Measurements from ENCODE around the gene GMDS. TPM values are rescaled to one million over a fixed set of nuclear protein-coding genes. Genes with fewer than 3 reads are reported as not detected.

GMDS gene
- total RNA-seq, 2 donors from 2014 or later = 25.4 to 29.5 TPM

GRCh38 chr6:1940381-1940780, 305.0 kb downstream of the GMDS start:
- no peaks in the 10 kb centered on the region for H3K9me3 ChIP-seq (ENCODE audit: control insufficient read depth, low read length)
- no peak overlapping the region for H3K4me3 ChIP-seq (ENCODE audit: low read length)
- no peak overlapping the region for H3K27ac ChIP-seq (ENCODE audit: low read depth, low read length)
- H3K9ac ChIP-seq (ENCODE audit: extremely low read depth, low read length, poor library complexity, severe bottlenecking) = no peak overlapping the region
- H3K36me3 Mint-ChIP-seq (ENCODE audit: low read depth) = no peaks in the 10 kb centered on the region
- no peaks in the 10 kb centered on the region for H3K9me3 Mint-ChIP-seq
- H3K27ac Mint-ChIP-seq = no peak overlapping the region
- WGBS, 2 experiments (ENCODE audit: insufficient coverage in 1 of 2, insufficient read length in 1 of 2) = 90% methylated on average over 2 of the region's 2 CpGs; no CpG with 5 or more reads in 1 of the 2 experiments
- H3K27me3 ChIP-seq (ENCODE audit: control insufficient read depth, insufficient read depth, low read length, poor library complexity, severe bottlenecking) = no peaks in the 10 kb centered on the region
- peaks cover 3% of the 10 kb centered on the region for H3K4me1 Mint-ChIP-seq
- H3K4me1 ChIP-seq (ENCODE audit: control insufficient read depth, insufficient read depth, low read length) = no peaks in the 10 kb centered on the region
- no peak overlapping the region for H3K4me3 Mint-ChIP-seq
- TF ChIP-seq CTCF (conservative IDR thresholded peaks at IDR 0.05) = no peak
- no peaks in the 10 kb centered on the region for H3K27me3 Mint-ChIP-seq (ENCODE audit: insufficient read depth)
- no peaks in the 10 kb centered on the region for H3K36me3 ChIP-seq (ENCODE audit: control insufficient read depth, insufficient read depth, low read length)
- no peak for DNase-seq

- Mint-ChIP-seq H3K36me3 (ENCODE audit: low read depth) (no peaks in the 10 kb centered on the region), H3K4me3 (no peak overlapping the region), H3K4me1 (no peaks in the 10 kb centered on the region), H3K27ac (no peak overlapping the region), H3K9me3 (no peaks in the 10 kb centered on the region), H3K27me3 (ENCODE audit: insufficient read depth) (no peaks in the 10 kb centered on the region)
- no peak overlapping the region for H3K27ac ChIP-seq (ENCODE audit: low read depth, low read length)
- no peak overlapping the region for H3K4me3 ChIP-seq (ENCODE audit: low read length)
- H3K9me3 ChIP-seq (ENCODE audit: control insufficient read depth, low read length) = no peaks in the 10 kb centered on the region
- no peaks in the 10 kb centered on the region for H3K4me1 ChIP-seq (ENCODE audit: control insufficient read depth, insufficient read depth, low read length)
- DNase-seq = no peak
- no peaks in the 10 kb centered on the region for H3K36me3 ChIP-seq (ENCODE audit: control insufficient read depth, insufficient read depth, low read length)
- H3K9ac ChIP-seq (ENCODE audit: extremely low read depth, low read length, poor library complexity, severe bottlenecking) = no peak overlapping the region
- 94% methylated on average over 4 of the region's 4 CpGs; no CpG with 5 or more reads in 1 of the 2 experiments for WGBS, 2 experiments (ENCODE audit: insufficient coverage in 1 of 2, insufficient read length in 1 of 2)
- no peaks in the 10 kb centered on the region for H3K27me3 ChIP-seq (ENCODE audit: control insufficient read depth, insufficient read depth, low read length, poor library complexity, severe bottlenecking)
- peak; percentile 58 for TF ChIP-seq CTCF (conservative IDR thresholded peaks at IDR 0.05)
Measured at GRCh38 chr6:1933292-1933691, 312.1 kb downstream of the GMDS start.

- no peaks in the 10 kb centered on the region for H3K27me3 Mint-ChIP-seq (ENCODE audit: insufficient read depth)
Measured at GRCh38 chr6:1931817-1932216, 313.6 kb downstream of the GMDS start.

More at GRCh38 chr6:1931817-1932216, 313.6 kb downstream of the GMDS start:
- Mint-ChIP-seq H3K36me3 (ENCODE audit: low read depth) (no peaks in the 10 kb centered on the region), H3K9me3 (no peaks in the 10 kb centered on the region), H3K4me1 (no peaks in the 10 kb centered on the region), H3K4me3 (no peak overlapping the region), H3K27ac (no peak overlapping the region)
- Histone ChIP-seq H3K27me3 (ENCODE audit: control insufficient read depth, insufficient read depth, low read length, poor library complexity, severe bottlenecking) (no peaks in the 10 kb centered on the region), H3K36me3 (ENCODE audit: control insufficient read depth, insufficient read depth, low read length) (no peaks in the 10 kb centered on the region), H3K4me1 (ENCODE audit: control insufficient read depth, insufficient read depth, low read length) (no peaks in the 10 kb centered on the region), H3K9ac (ENCODE audit: extremely low read depth, low read length, poor library complexity, severe bottlenecking) (no peak overlapping the region), H3K27ac (ENCODE audit: low read depth, low read length) (no peak overlapping the region), H3K9me3 (ENCODE audit: control insufficient read depth, low read length) (no peaks in the 10 kb centered on the region), H3K4me3 (ENCODE audit: low read length) (no peak overlapping the region)
- WGBS, 2 experiments (ENCODE audit: insufficient coverage in 1 of 2, insufficient read length in 1 of 2) = 97 to 98% methylated on average over 4 to 5 of the region's 5 CpGs
- DNase-seq = no peak
- no peak for TF ChIP-seq CTCF (conservative IDR thresholded peaks at IDR 0.05)

Measured in endodermal cell (in vitro differentiated cells).